KOPT-K1 (cell line): ENCODE results near the gene EDARADD.
"Not testable (repeated sequence)": the region's sequence is repeated elsewhere in the genome, so short reads cannot be mapped to it uniquely, and the experiment has no call there.

ENCODE experiments used
- H3K27ac ChIP-seq: fragments of 200-600 bp; sonication (generic); 2 replicates; pipeline ENCODE4 v1.5.1; 2016; ENCODE audit warnings: antibody characterized with exemption, mild to moderate bottlenecking, low read depth, low read length; ENCODE audit not compliant: poor library complexity, severe bottlenecking
- H3K36me3 ChIP-seq: fragments of 200-600 bp; sonication (generic); 2 replicates; pipeline ENCODE4 v1.5.1; 2017; ENCODE audit warnings: antibody characterized with exemption, mild to moderate bottlenecking, low read length, moderate library complexity; ENCODE audit not compliant: insufficient read depth
- H3K9me3 ChIP-seq: fragments of 200-600 bp; sonication (generic); 2 replicates; pipeline ENCODE4 v1.5.1; 2017; ENCODE audit warnings: antibody characterized with exemption, low read length, mild to moderate bottlenecking; ENCODE audit not compliant: insufficient read depth, poor library complexity, severe bottlenecking

EDARADD gene

GRCh38 chr1:236393681-236394481, at the start of gene EDARADD:
EDARADD (plus strand) TSS chr1:236394286; CDS start chr1:236394445, 159 bp downstream.
- H3K36me3 ChIP-seq, result no peaks in the 10 kb centered on the region
- no peaks in the 10 kb centered on the region for H3K9me3 ChIP-seq
- H3K27ac ChIP-seq, result no peak within 1 kb of the TSS

- Histone ChIP-seq H3K27ac (no peak overlapping the region), H3K36me3 (no peaks in the 10 kb centered on the region), H3K9me3 (no peaks in the 10 kb centered on the region)
Measured at GRCh38 chr1:236345728-236346127, 48.4 kb upstream of the EDARADD start.

- no peak overlapping the region for H3K27ac ChIP-seq
- no peaks in the 10 kb centered on the region for H3K36me3 ChIP-seq
- H3K9me3 ChIP-seq, result no peaks in the 10 kb centered on the region
Measured at GRCh38 chr1:236348071-236348470, 46.0 kb upstream of the EDARADD start.

- H3K9me3 ChIP-seq, result no peaks in the 10 kb centered on the region
- H3K36me3 ChIP-seq, result no peaks in the 10 kb centered on the region
- H3K27ac ChIP-seq, result no peak overlapping the region
Measured at GRCh38 chr1:236350308-236350707, 43.8 kb upstream of the EDARADD start.

- no peaks in the 10 kb centered on the region for H3K36me3 ChIP-seq
- no peak overlapping the region for H3K27ac ChIP-seq
- no peaks in the 10 kb centered on the region for H3K9me3 ChIP-seq
Measured at GRCh38 chr1:236351875-236352573, 42.1 kb upstream of the EDARADD start.

- not testable (repeated sequence) for H3K9me3 ChIP-seq, H3K36me3 ChIP-seq, H3K27ac ChIP-seq
Measured at GRCh38 chr1:236352747-236353146, 41.3 kb upstream of the EDARADD start.

- H3K9me3 ChIP-seq, result no peaks in the 10 kb centered on the region
- H3K27ac ChIP-seq, result no peak overlapping the region
- H3K36me3 ChIP-seq, result no peaks in the 10 kb centered on the region
Measured at GRCh38 chr1:236353813-236354212, 40.3 kb upstream of the EDARADD start.

GRCh38 chr1:236354330-236355147, 39.5 kb upstream of the EDARADD start:
- H3K36me3 ChIP-seq, result no peaks in the 10 kb centered on the region
- no peak overlapping the region for H3K27ac ChIP-seq
- H3K9me3 ChIP-seq, result no peaks in the 10 kb centered on the region

GRCh38 chr1:236356141-236356540, 37.9 kb upstream of the EDARADD start:
- Histone ChIP-seq H3K27ac (no peak overlapping the region), H3K36me3 (no peaks in the 10 kb centered on the region), H3K9me3 (no peaks in the 10 kb centered on the region)

- Histone ChIP-seq H3K27ac (no peak overlapping the region), H3K36me3 (no peaks in the 10 kb centered on the region), H3K9me3 (no peaks in the 10 kb centered on the region)
Measured at GRCh38 chr1:236361909-236362590, 32.0 kb upstream of the EDARADD start.

- H3K27ac ChIP-seq, result no peak overlapping the region
- no peaks in the 10 kb centered on the region for H3K36me3 ChIP-seq
- H3K9me3 ChIP-seq, result no peaks in the 10 kb centered on the region
Measured at GRCh38 chr1:236363237-236363636, 30.8 kb upstream of the EDARADD start.

- H3K9me3 ChIP-seq, result no peaks in the 10 kb centered on the region
- H3K27ac ChIP-seq, result no peak overlapping the region
- no peaks in the 10 kb centered on the region for H3K36me3 ChIP-seq
Measured at GRCh38 chr1:236365999-236366570, 28.0 kb upstream of the EDARADD start.

- H3K27ac ChIP-seq, H3K9me3 ChIP-seq, H3K36me3 ChIP-seq: not testable (repeated sequence)
Measured at GRCh38 chr1:236366681-236367080, 27.4 kb upstream of the EDARADD start.

- no peaks in the 10 kb centered on the region for H3K36me3 ChIP-seq
- no peaks in the 10 kb centered on the region for H3K9me3 ChIP-seq
- H3K27ac ChIP-seq, result no peak overlapping the region
Measured at GRCh38 chr1:236370420-236370819, 23.7 kb upstream of the EDARADD start.
